Brain pericyte (primary cell): ENCODE measurements around the gene FGF14.

Experiments used
- DNase-seq: peaks from one replicate; pipeline ENCODE4 v3.0.0-alpha.2; 2012; ENCODE audit warnings: low read depth, low spot score

FGF14 gene

DNA sequence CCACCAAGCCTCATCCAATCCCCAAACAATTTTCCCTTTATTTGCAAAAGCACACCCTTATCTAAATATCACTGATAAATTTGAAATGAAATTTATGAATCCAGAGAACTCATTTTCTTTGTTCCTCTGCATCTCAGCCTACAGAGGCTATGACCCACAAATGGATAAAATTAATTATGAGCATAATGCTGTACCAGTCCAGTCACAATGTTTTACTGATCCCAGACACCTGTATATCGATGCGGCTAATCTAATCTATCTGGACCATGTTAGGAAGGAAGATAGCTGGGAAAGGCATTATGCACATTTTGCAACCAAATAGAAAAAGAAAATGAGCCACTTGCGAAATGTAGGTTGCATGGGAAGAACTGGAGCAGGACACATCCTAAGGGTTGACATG lies 150.0 kb downstream of the FGF14 start:
- DNase-seq: no peak

DNA sequence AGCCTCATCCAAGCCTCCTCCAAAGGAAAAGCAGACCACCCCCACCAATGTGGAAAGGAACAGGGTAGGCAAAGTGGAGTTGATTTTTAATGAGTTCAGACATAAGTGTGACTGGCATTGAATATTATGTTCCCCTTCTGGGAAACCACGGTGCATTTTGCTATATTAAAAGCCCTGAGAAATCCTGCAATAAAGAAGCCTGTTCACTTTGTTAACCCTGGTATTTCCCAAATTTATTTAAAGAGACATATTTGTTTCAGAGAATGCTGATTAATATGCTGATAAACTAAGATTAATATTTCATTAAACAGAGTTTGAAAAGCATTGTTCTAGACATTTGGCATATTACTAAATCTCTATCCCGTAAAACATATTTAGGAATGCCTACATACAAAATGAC lies 151.4 kb downstream of the FGF14 start:
- no peak for DNase-seq

GRCh38 chr13:102244607-102245227 lies 157.1 kb downstream of the FGF14 start:
- no peak for DNase-seq

DNA sequence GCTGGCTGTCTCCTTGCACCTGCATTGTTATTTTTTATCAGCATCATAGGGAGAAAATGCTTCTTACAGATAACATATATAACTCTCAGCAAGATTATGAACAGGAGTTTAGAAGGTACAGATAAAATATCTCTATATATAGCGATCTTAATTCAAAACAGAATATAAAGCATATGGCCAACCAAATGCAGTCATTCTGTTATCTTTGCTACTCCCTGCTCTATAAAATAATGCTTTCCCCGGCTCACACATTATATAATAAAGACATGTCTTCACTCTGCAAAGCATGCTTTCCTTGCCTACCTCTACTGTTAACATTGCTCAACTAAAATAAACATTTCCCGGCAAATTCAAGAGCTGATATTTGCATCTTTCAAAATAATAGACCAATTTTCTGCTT lies 161.7 kb downstream of the FGF14 start:
- DNase-seq: no peak

- DNase-seq: no peak
Measured at GRCh38 chr13:102237230-102237629, 164.6 kb downstream of the FGF14 start.

DNA sequence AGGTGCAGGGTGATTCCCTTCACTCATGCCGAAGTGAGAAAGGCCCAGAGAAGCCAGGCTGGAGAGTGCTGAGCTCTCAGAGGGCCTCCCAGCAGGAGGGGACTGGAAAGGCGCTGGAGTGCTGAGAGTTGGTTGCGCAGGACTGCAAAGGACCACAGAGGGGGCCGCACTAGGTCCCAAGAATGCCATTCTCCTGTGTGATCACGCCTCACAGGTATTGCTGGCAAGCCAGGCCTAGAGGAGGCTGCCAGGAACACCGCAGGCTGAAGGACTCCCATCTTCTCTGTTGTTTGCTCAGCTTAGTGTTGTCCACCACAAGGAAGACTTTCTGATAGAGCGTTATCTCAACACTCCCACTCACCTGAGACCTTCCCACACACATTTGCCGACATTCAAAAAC lies 165.0 kb downstream of the FGF14 start:
- no peak for DNase-seq

- no peak for DNase-seq
Measured at GRCh38 chr13:102236341-102236740, 165.5 kb downstream of the FGF14 start.

DNA sequence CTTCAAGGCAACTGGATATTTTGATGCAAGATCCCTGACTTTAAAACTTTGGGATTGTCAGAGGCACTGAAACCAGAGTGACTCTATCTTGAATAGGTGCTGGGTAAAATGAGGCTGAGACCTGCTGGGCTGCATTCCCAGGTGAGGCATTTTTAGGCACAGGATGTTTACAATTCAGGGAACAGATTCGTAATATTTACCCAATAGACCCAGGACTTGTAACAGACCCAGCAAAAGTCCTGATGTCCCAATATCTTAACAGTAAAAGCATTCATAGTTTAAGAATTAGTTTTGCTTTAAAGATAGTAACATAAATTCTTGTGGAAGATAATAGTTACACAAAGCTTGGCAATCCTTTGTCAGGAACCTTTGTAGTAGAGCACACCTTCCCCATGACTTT lies 166.2 kb downstream of the FGF14 start:
- DNase-seq: no peak

GRCh38 chr13:102234618-102235017 lies 167.2 kb downstream of the FGF14 start:
- no peak for DNase-seq

DNA sequence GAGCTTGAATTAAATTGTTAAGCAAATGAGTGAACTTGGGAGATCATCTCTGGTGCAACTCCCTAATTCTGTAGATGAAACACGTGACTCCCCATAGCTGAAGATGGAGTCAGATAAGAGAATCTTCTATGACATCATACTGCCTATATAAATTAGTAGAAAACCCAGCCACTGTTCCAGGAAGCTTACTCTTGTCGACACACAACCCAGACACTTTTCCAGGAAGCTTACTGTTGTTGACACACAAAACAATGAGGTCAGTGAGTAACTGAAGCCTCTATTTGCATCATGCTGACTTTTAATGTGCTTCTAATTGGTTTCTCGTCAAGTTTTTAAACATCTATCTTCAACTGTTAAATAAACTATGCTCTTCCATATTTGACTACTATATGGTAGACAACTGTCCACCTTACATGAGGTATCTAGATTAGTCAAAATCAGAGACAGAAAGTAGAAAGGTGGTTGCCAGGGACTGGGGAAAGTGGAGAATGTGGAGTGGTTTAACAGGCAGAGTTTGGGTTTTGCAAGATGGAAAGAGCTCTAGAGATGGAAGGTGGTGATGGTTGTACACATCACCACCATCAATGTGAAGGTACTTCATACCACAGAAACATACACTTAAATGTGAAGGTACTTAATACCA lies 168.2 kb downstream of the FGF14 start:
- no peak for DNase-seq

DNA sequence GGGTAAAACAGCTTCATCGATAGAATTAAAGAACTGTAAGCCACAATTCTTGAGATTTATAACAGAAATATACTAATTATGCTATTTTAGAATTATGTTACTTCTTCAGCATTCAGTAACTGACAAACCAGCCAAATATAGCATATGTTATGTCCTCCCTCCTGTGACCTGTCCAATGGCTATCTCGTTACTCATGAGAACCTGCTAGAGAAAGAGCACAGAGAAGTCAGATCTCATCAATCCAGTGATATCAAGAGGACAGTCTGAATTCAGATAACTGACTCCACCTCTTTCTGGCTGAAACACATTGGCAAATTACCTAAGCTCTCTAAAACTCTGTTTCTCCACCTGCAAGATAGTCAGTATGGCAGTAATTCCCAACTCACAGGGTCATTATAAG lies 170.4 kb downstream of the FGF14 start:
- no peak for DNase-seq

DNA sequence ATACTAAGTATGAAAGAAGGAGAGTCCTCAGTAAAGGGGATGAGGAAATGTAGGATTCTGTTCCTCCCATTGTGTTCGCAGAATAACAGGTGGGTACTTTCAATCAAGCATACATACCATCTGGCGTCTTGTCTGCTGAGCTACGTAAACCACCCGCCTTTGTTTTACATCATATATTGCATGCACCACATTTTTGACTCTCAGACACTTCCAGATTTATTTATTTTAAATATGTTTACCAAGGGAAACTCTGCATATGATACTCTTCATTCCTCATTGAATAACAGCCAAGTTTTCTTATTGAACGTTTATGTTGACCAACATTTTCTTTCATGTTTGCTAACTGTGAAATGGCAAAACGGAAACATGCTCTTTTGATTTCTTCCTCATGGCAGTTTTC lies 174.1 kb downstream of the FGF14 start:
- no peak for DNase-seq

DNA sequence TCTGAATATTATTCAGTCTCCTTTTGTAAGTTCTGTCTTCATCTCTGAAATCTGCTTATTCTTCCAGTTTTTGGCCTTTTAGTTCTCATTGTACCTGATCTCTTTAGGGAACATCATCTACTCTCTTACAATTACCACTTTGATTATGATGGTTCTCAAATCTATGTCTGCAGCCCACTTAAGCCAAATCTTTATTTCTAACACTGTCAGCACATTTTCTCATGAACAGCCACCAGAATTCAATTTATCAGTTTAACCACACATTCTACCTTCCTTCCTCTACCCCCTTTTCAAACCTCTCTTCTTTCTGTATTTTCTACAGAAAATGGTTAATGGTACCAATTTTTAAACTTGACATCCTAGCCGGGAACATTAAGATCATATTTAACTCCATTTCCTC lies 175.3 kb downstream of the FGF14 start:
- no peak for DNase-seq

GRCh38 chr13:102225892-102226291 lies 176.0 kb downstream of the FGF14 start:
- no peak for DNase-seq

GRCh38 chr13:102220681-102221228 lies 181.1 kb downstream of the FGF14 start:
- DNase-seq: no peak

- DNase-seq: no peak
Measured at GRCh38 chr13:102214956-102215355, 186.9 kb downstream of the FGF14 start.

DNA sequence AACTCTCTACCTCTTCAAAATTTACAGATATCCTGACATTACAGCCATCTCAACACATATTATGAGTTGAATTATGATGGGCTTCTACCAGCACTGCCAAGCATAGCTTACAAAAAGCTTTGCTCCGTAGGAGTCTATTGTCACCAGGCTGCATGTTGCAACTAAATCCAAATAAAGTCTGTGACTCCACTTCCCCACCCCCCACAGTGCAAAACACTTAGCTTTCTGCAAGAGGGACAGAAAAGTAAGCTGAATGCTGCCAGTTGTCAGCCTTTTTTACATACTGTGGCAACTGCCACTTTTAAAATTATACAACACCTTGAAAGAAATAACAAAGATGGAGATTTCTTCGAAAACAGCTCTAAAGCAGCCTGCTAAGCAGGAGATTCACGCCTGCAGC lies 189.1 kb downstream of the FGF14 start:
- DNase-seq: no peak

GRCh38 chr13:102208347-102208746 lies 193.5 kb downstream of the FGF14 start:
- DNase-seq: no peak

DNA sequence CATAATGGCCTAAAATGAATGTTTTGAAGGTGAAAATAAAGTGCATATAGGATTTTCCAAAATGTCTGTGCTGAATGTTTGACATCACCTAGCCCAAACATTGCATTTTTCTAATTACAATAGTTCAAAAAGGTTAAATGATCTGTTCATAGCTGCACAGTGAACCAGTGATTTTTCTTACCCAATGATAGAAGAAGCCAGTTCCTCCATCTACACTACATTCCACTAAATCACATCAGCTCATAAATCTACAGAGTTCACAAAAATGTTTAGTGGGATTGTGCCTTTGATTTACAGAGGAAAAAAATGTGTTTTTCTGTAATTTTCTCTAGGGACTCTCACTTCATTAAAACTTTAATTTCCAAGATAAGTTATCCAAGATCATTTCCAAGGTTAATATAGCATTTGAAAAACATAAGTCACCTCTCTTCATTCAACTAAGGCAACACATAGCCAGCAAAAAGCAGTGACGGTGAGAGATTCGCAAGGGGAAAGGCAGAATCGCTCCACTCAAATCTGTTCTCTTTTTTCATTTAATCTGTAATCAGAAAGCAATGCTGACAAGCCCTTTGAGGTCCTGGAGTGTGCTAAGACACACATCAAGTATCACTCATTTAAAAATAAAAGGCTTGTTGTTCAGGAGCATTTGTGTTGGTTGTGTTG lies 194.0 kb downstream of the FGF14 start:
- DNase-seq: no peak

GRCh38 chr13:102203718-102204117 lies 198.1 kb downstream of the FGF14 start:
- no peak for DNase-seq

- no peak for DNase-seq
Measured at GRCh38 chr13:102198418-102199311, 203.2 kb downstream of the FGF14 start.

GRCh38 chr13:102197193-102197592 lies 204.7 kb downstream of the FGF14 start:
- no peak for DNase-seq
